Thyroid gland (tissue), 4 donors: ENCODE data around the gene ORC4.

Experiments
- CTCF ChIP-seq, 6 experiments: fragments of 200-600 bp in 3 of 6; fragments of 450-650 bp in 3 of 6; sonication (generic) in 3 of 6; IDR thresholded peaks; one replicate each; pipeline ENCODE4 v1.5.1; 2016 to 2019; ENCODE audit warnings: antibody characterized with exemption in 6 of 6, mild to moderate bottlenecking in 2 of 6, inconsistent platforms in 1 of 6, moderate library complexity in 1 of 6
- POLR2A ChIP-seq, 2 donors: fragments of 450-650 bp; IDR thresholded peaks; one replicate each; pipeline ENCODE4 v1.6.1; 2017; ENCODE audit warnings: antibody characterized with exemption in 2 of 2, mild to moderate bottlenecking in 2 of 2, moderate library complexity in 1 of 2

GRCh38 chr2:147989809-147990403 is 30.6 kb downstream of the ORC4 start:
- TF ChIP-seq CTCF (IDR thresholded peaks at IDR 0.05) (peak; percentile 13 to 96 (median 59)), POLR2A (IDR thresholded peaks at IDR 0.05) (no peak)
